Smooth muscle cell (in vitro differentiated cells): ENCODE measurements around the gene RGMA. TPM values are rescaled to one million over a fixed set of nuclear protein-coding genes. Genes with fewer than 3 reads are reported as not detected.

Source experiments
- DNase-seq: peaks from one replicate; lab custom pipeline; 2025; ENCODE audit not compliant: unreplicated experiment; lab: John Stamatoyannopoulos, UW
- H2AFZ ChIP-seq: fragments of 200-600 bp; sonication (generic); 2 replicates; pipeline ENCODE4 v1.6.0; 2016; ENCODE audit warnings: antibody characterized with exemption, low read depth, mild to moderate bottlenecking
- H3F3A ChIP-seq: fragments of 200-600 bp; sonication (generic); 2 replicates; pipeline ENCODE4 v1.6.0; 2017; ENCODE audit warnings: antibody characterized with exemption, low read depth
- H3K27ac ChIP-seq: fragments of 200-600 bp; sonication (generic); 2 replicates; pipeline ENCODE4 v1.5.1; 2016; ENCODE audit warnings: low read depth, mild to moderate bottlenecking
- H3K27me3 ChIP-seq: fragments of 200-600 bp; sonication (generic); 2 replicates; pipeline ENCODE4 v1.6.1; 2016; ENCODE audit warnings: low read depth, mild to moderate bottlenecking
- H3K36me3 ChIP-seq: fragments of 200-600 bp; sonication (generic); 2 replicates; pipeline ENCODE4 v1.5.1; 2016; ENCODE audit warnings: low read depth
- H3K4me1 ChIP-seq: fragments of 200-600 bp; sonication (generic); 2 replicates; pipeline ENCODE4 v1.5.1; 2016; ENCODE audit warnings: low read depth
- H3K4me2 ChIP-seq: fragments of 200-600 bp; sonication (generic); 2 replicates; pipeline ENCODE4 v1.6.0; 2016; ENCODE audit warnings: mild to moderate bottlenecking
- H3K4me3 ChIP-seq: fragments of 200-600 bp; sonication (generic); 2 replicates; pipeline ENCODE4 v1.5.1; 2016; ENCODE audit warnings: mild to moderate bottlenecking
- H3K79me2 ChIP-seq: fragments of 200-600 bp; sonication (generic); 2 replicates; pipeline ENCODE4 v1.6.0; 2016; ENCODE audit warnings: low read depth, mild to moderate bottlenecking
- H3K9ac ChIP-seq: fragments of 200-600 bp; sonication (generic); 2 replicates; pipeline ENCODE4 v1.6.0; 2016; ENCODE audit warnings: low read depth
- H3K9me3 ChIP-seq: fragments of 200-600 bp; sonication (generic); replicated peaks from 2 replicates; pipeline ENCODE4 v1.5.1; 2016; ENCODE audit warnings: low read depth
- H4K20me1 ChIP-seq: fragments of 200-600 bp; sonication (generic); 2 replicates; pipeline ENCODE4 v1.6.0; 2016; ENCODE audit warnings: low read depth
- CTCF ChIP-seq: fragments of 200-600 bp; sonication (generic); IDR thresholded peaks from 2 replicates; pipeline ENCODE4 v1.5.1; 2017; ENCODE audit warnings: borderline replicate concordance, mild to moderate bottlenecking, antibody characterized with exemption; ENCODE audit not compliant: insufficient read depth, poor library complexity, severe bottlenecking
- WGBS: methylation state at CpG from one replicate; pipeline ENCODE4 v1.1.7; 2016; ENCODE audit warnings: low lambda C conversion rate; 5-methylcytosine and 5-hydroxymethylcytosine counted together
- polyA plus RNA-seq: library from polyadenylated mRNA; unstranded; fragments of >200 nt; fragmentation: Nextera tagmentation; extraction: Ambion mirVana; gene quantifications from 2 replicates; pipeline ENCODE4 v1.2.1, GENCODE V29; 2016
- total RNA-seq: library from RNA; depleted of rRNA; stranded (reverse); fragments of >200 nt; gene quantifications from 2 replicates; pipeline ENCODE4 v1.2.3, GENCODE V29; 2014

Gene RGMA
- total and polyA plus RNA-seq, 2 experiments from 2014 or later, result 0.04 to 0.35 TPM

DNA sequence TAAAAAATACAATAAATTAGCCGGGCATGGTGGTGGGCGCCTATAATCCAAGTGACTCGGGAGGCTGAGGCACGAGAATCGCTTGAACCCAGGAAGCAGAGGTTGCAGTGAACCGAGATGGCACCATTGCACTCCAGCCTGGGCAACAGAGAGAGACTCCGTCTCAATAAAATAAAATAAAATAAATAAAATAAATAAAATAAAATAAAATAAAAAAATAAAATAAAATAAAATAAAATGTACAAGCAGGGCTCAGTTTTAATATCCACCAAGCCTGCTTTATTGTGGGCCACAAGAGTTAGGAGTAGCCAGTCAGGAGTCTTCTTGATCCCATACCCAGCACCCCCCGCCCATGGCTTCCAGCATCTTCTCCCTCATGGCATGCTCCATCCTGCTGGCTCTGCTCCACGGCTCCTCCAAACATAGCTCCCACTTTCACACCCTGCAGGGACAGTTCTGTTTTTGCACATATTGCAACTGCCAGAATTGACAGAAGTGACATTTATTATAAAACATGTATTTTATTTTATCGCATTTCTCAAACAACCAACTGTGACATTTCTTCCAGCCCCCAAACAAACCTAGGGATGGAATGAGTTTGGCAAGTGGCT lies 42.6 kb upstream of the RGMA start:
- no peaks in the 10 kb centered on the region for H3K79me2 ChIP-seq
- no peaks in the 10 kb centered on the region for H3K9me3 ChIP-seq
- H3K27ac ChIP-seq, result no peak overlapping the region
- no peak for DNase-seq
- H3K9ac ChIP-seq, result no peak overlapping the region
- peaks cover 6% of the 10 kb centered on the region for H3K27me3 ChIP-seq
- H4K20me1 ChIP-seq, result no peaks in the 10 kb centered on the region
- H3K36me3 ChIP-seq, result no peaks in the 10 kb centered on the region
- H3K4me2 ChIP-seq, result no peak overlapping the region
- peaks cover 9% of the 10 kb centered on the region for H3K4me1 ChIP-seq
- H3F3A ChIP-seq, result no peaks in the 10 kb centered on the region
- TF ChIP-seq CTCF, result no peak
- no peak overlapping the region for H3K4me3 ChIP-seq
- H2AFZ ChIP-seq, result no peak overlapping the region
- WGBS, result 94% methylated on average over 10 of the region's 10 CpGs

DNA sequence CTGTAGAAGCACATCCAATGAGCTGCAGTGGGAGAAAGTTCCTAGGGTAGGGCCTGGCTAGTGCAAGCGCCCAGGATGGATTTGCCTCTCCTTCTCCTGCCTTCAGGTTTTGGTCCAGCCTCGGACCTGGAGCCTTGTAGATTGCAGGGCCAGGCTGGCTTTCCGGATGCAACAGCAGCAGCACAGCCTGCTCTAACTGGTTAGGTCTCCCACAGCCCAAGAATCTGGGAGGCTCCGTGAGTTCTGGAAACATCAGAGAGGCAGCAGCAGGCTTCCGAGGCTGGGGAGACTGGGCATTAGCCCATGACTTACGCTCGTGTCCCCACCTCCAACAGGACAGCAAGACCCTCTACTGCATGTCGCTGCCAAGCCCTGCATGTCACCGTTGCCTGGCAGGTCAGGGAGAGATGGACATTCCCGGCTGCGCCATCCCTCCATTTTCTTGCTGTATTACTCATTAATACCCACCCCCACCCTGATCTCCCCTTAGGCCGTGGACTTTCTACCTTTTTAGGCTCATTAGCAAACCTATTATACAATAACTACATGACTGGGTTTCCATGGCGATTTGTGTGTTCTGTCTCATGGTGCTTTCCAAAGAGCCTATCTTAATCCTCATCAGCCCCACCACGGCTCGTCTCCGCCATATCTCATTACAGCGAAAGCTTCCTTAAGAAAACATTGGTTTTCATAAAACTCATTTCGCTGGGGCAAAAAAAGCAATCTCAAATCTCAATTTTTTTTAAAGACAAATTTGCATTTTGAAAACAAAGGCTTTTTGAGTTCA lies 40.9 kb upstream of the RGMA start:
- DNase-seq, result no peak
- Histone ChIP-seq H3K79me2 (no peaks in the 10 kb centered on the region), H3K4me3 (no peak overlapping the region), H3K27ac (no peak overlapping the region), H3K4me2 (no peak overlapping the region), H3K36me3 (no peaks in the 10 kb centered on the region), H3F3A (no peaks in the 10 kb centered on the region), H3K9me3 (no peaks in the 10 kb centered on the region), H3K4me1 (no peaks in the 10 kb centered on the region), H3K9ac (no peak overlapping the region), H2AFZ (no peak overlapping the region), H3K27me3 (no peaks in the 10 kb centered on the region), H4K20me1 (no peaks in the 10 kb centered on the region)
- WGBS, result 83% methylated on average over 17 of the region's 18 CpGs
- no peak for TF ChIP-seq CTCF

- Histone ChIP-seq H2AFZ (no peak overlapping the region), H4K20me1 (no peaks in the 10 kb centered on the region), H3K27me3 (no peaks in the 10 kb centered on the region), H3K9me3 (no peaks in the 10 kb centered on the region), H3K4me3 (no peak overlapping the region), H3K4me1 (no peaks in the 10 kb centered on the region), H3F3A (no peaks in the 10 kb centered on the region), H3K4me2 (no peak overlapping the region), H3K9ac (no peak overlapping the region), H3K79me2 (no peaks in the 10 kb centered on the region), H3K36me3 (no peaks in the 10 kb centered on the region), H3K27ac (no peak overlapping the region)
- TF ChIP-seq CTCF, result no peak
- DNase-seq, result no peak
- WGBS, result 78% methylated on average over 6 of the region's 6 CpGs
Measured at GRCh38 chr15:93127286-93127685, 38.3 kb upstream of the RGMA start.
